Measurements from ENCODE around the gene TMCC2. TPM values are rescaled to one million over a fixed set of nuclear protein-coding genes. Genes with fewer than 3 reads are reported as not detected.

Gene TMCC2
- total and polyA plus RNA-seq, 2 experiments from 2014 or later, result 2.6 to 9.9 TPM

GRCh38 chr1:205310976-205311704 is 83.4 kb downstream of the TMCC2 start (continued):
- TF ChIP-seq CTCF (conservative IDR thresholded peaks at IDR 0.05; ENCODE audit: low read depth in 2 of 2), result no peak
- no peak for TF ChIP-seq ZNF331 (CRISPR knock-in tag; IDR thresholded peaks at IDR 0.05; ENCODE audit: low read depth)

- Mint-ChIP-seq H3K4me3 (peak overlapping the region; percentile 68), H3K27me3 (ENCODE audit: insufficient read depth, low read depth, poor library complexity) (peaks cover 11% of the 10 kb centered on the region), H3K36me3 (ENCODE audit: low read depth) (peaks cover 41% of the 10 kb centered on the region), H3K27ac (peak overlapping the region; percentile 97), H3K4me1 (peaks cover 64% of the 10 kb centered on the region), H3K9me3 (no peaks in the 10 kb centered on the region)
- peak overlapping the region; percentile 68 for H3K4me2 ChIP-seq
- H3K79me2 ChIP-seq (replicated peaks; ENCODE audit: insufficient read depth), result peaks cover 66% of the 10 kb centered on the region
- H3K27ac ChIP-seq (ENCODE audit: low read depth), result peak overlapping the region; percentile 97
- H3K9me2 ChIP-seq (ENCODE audit: insufficient read depth), result no peaks in the 10 kb centered on the region
- peak overlapping the region; percentile 27 for H3K4me3 ChIP-seq
- peaks cover 17% of the 10 kb centered on the region for H3K36me3 ChIP-seq (ENCODE audit: insufficient read depth)
- H3F3A ChIP-seq (replicated peaks; ENCODE audit: low read depth), result peaks cover 10% of the 10 kb centered on the region
- ATAC-seq (no peak), DNase-seq (ENCODE audit: low spot score) (no peak)
- no peaks in the 10 kb centered on the region for H3K27me3 ChIP-seq (ENCODE audit: insufficient read depth)
- no peak overlapping the region for H2AFZ ChIP-seq
- TF ChIP-seq STAT1 (IDR thresholded peaks at IDR 0.05; ENCODE audit: unreplicated experiment) (no peak), REST (IDR thresholded peaks at IDR 0.05; ENCODE audit: unreplicated experiment) (no peak), EZH2 (IDR thresholded peaks at IDR 0.05; ENCODE audit: low read depth, unreplicated experiment) (no peak), POLR2AphosphoS5 (IDR thresholded peaks at IDR 0.05; ENCODE audit: low read depth) (no peak), ZNF331 (CRISPR knock-in tag; IDR thresholded peaks at IDR 0.05; ENCODE audit: low read depth) (no peak), EZH2phosphoT487 (IDR thresholded peaks at IDR 0.05; ENCODE audit: unreplicated experiment) (no peak), JUNB (IDR thresholded peaks at IDR 0.05; ENCODE audit: unreplicated experiment) (no peak), CTCF (conservative IDR thresholded peaks at IDR 0.05; ENCODE audit: low read depth in 2 of 2) (no peak), ZNF114 (CRISPR knock-in tag; IDR thresholded peaks at IDR 0.05) (no peak), NANOG (IDR thresholded peaks at IDR 0.05; ENCODE audit: borderline replicate concordance) (no peak), ETS1 (IDR thresholded peaks at IDR 0.05) (no peak)
- peaks cover 10% of the 10 kb centered on the region; the same call in 1 of the 2 replicates for H4K20me1 ChIP-seq (replicated peaks; ENCODE audit: insufficient read depth)
- H3K4me1 ChIP-seq (ENCODE audit: insufficient read depth), result peaks cover 51% of the 10 kb centered on the region
Measured at GRCh38 chr1:205312866-205313562, 85.3 kb downstream of the TMCC2 start.

Data from GM23338 (cell line).